Tibial nerve (tissue), 4 donors: Measurements from ENCODE around the gene ARHGAP26.

ENCODE experiments used
- EP300 ChIP-seq, 2 donors: sonication (generic); formaldehyde crosslinking; IDR thresholded peaks; one replicate each; pipeline ENCODE4 v1.6.1; 2017; ENCODE audit warnings: antibody characterized with exemption in 2 of 2, mild to moderate bottlenecking in 1 of 2
- POLR2A ChIP-seq, 2 donors: fragments of 450-650 bp; IDR thresholded peaks; one replicate each; pipeline ENCODE4 v1.6.1; 2017; ENCODE audit warnings: antibody characterized with exemption in 2 of 2, mild to moderate bottlenecking in 2 of 2, moderate library complexity in 2 of 2
- TF ChIP-seq, protein P1 (sequence below), 5 experiments: fragments of 200-600 bp in 3 of 5; fragments of 450-650 bp in 2 of 5; sonication (generic) in 3 of 5; IDR thresholded peaks; one replicate each; pipeline ENCODE4 v1.5.1; 2016 to 2019; ENCODE audit warnings: antibody characterized with exemption in 5 of 5, mild to moderate bottlenecking in 3 of 5, moderate library complexity in 2 of 5

DNA sequence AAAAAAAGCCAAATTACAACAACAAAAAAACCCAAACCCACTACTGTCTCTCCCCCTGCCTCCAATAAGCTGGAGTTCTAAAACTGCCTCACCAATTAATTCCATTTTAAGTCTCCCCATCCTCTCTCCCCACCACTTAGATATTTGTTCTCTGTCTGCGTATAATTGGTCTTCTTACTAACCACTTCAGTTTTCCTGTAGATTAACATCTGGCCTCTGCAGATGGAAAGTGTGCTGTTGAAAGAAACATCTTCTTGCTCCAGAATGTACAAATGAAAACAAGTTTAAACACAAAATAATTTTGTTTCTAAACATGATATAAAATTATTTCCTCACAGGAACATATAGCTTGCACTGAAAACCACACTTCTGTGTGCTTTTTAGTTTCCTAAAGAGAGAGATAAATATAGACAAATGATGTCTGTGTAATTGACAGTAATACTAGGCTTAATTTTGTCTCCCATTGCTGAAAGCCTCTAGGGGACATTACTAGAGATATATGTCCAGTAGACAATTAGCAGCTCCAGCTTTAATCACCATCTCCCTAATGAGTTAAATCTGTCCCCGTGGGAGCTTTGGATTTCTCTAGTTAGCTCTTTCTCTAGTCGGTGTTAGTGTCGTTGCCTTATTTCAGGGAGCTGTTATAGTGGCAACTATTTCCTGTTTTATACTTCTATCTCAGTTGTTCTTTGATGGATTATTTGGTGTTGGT lies 164.0 kb downstream of the ARHGAP26 start:
- no peak for TF ChIP-seq EP300 (IDR thresholded peaks at IDR 0.05)
- TF ChIP-seq, protein P1, sequence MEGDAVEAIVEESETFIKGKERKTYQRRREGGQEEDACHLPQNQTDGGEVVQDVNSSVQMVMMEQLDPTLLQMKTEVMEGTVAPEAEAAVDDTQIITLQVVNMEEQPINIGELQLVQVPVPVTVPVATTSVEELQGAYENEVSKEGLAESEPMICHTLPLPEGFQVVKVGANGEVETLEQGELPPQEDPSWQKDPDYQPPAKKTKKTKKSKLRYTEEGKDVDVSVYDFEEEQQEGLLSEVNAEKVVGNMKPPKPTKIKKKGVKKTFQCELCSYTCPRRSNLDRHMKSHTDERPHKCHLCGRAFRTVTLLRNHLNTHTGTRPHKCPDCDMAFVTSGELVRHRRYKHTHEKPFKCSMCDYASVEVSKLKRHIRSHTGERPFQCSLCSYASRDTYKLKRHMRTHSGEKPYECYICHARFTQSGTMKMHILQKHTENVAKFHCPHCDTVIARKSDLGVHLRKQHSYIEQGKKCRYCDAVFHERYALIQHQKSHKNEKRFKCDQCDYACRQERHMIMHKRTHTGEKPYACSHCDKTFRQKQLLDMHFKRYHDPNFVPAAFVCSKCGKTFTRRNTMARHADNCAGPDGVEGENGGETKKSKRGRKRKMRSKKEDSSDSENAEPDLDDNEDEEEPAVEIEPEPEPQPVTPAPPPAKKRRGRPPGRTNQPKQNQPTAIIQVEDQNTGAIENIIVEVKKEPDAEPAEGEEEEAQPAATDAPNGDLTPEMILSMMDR (IDR thresholded peaks at IDR 0.05), result no peak
- TF ChIP-seq POLR2A (IDR thresholded peaks at IDR 0.05), result no peak
